IMR-90 (cell line): ENCODE data around the gene FAF1. TPM values are rescaled to one million over a fixed set of nuclear protein-coding genes. Genes with fewer than 3 reads are reported as not detected.

Experiments
- ATAC-seq: fragments of 200-7000 bp; cut with Tn5 transposase; 2 replicates; pipeline ENCODE4 v1.9.1; 2020; ENCODE audit warnings: low read depth, mild to moderate bottlenecking, moderate library complexity
- BruUV-seq: library from RNA; stranded (reverse); fragments of 400-500 nt; replicated peaks from 2 replicates; lab custom pipeline; 2021; lab: Mats Ljungman, UMichigan
- CTCF ChIA-PET: fragments of 300-600 bp; formaldehyde crosslinking; extraction: SDS; loops from one replicate; lab custom pipeline; 2021; ENCODE audit warnings: antibody characterized with exemption; lab: Yijun Ruan, JAX
- POLR2A ChIA-PET: fragments of 300-600 bp; sonication (Branson Sonifier 250); formaldehyde crosslinking; loops from one replicate; lab custom pipeline; 2022; ENCODE audit warnings: antibody characterized with exemption; ENCODE audit not compliant: unreplicated experiment; lab: Charles Lee
- DNase-seq: peaks from one replicate; pipeline ENCODE4 v3.0.0; 2013
- H2AFZ ChIP-seq: replicated peaks from 2 replicates; pipeline ENCODE3; 2013; ENCODE audit warnings: low read length, mild to moderate bottlenecking; ENCODE audit not compliant: poor library complexity
- H2AK5ac ChIP-seq: 2 replicates; pipeline ENCODE4 v1.6.1; 2013; ENCODE audit warnings: low read depth, low read length, inconsistent platforms
- H2AK9ac ChIP-seq: replicated peaks from 2 replicates; pipeline ENCODE3; 2013; ENCODE audit warnings: mild to moderate bottlenecking, low read depth, low read length, moderate library complexity; ENCODE audit not compliant: poor library complexity
- H2BK120ac ChIP-seq: 2 replicates; pipeline ENCODE4 v1.6.1; 2013; ENCODE audit warnings: low read depth, low read length, inconsistent platforms
- H2BK15ac ChIP-seq: 3 replicates; pipeline ENCODE4 v1.6.1; 2013; ENCODE audit warnings: low read depth, low read length, inconsistent platforms
- H2BK20ac ChIP-seq: 2 replicates; pipeline ENCODE4 v1.6.1; 2013; ENCODE audit warnings: low read depth, mild to moderate bottlenecking, inconsistent platforms, low read length, moderate library complexity
- H2BK5ac ChIP-seq: 2 replicates; pipeline ENCODE4 v1.6.1; 2013; ENCODE audit warnings: mild to moderate bottlenecking, low read depth, low read length, inconsistent platforms; ENCODE audit not compliant: poor library complexity, severe bottlenecking
- H3K14ac ChIP-seq: replicated peaks from 2 replicates; pipeline ENCODE4 v1.6.1; 2013; ENCODE audit warnings: low read depth, low read length, inconsistent platforms
- H3K18ac ChIP-seq: 2 replicates; pipeline ENCODE4 v1.6.1; 2013; ENCODE audit warnings: low read depth, low read length, control low read depth
- H3K23ac ChIP-seq: 2 replicates; pipeline ENCODE4 v1.6.1; 2013; ENCODE audit warnings: low read depth, low read length, inconsistent platforms
- H3K27ac ChIP-seq: 2 replicates; pipeline ENCODE4 v1.5.1; 2013; ENCODE audit warnings: mild to moderate bottlenecking, control low read depth, low read length; ENCODE audit not compliant: insufficient read depth
- H3K27me3 ChIP-seq: 2 replicates; pipeline ENCODE4 v1.6.1; 2013; ENCODE audit warnings: low read length; ENCODE audit not compliant: control insufficient read depth, insufficient read depth
- H3K36me3 ChIP-seq: 2 replicates; pipeline ENCODE4 v1.6.1; 2013; ENCODE audit warnings: low read length, mixed read lengths; ENCODE audit not compliant: control insufficient read depth, insufficient read depth
- H3K4ac ChIP-seq: 2 replicates; pipeline ENCODE4 v1.6.1; 2013; ENCODE audit warnings: low read depth, low read length, inconsistent platforms
- H3K4me1 ChIP-seq: 2 replicates; pipeline ENCODE4 v1.6.1; 2013; ENCODE audit warnings: low read length, mixed read lengths; ENCODE audit not compliant: control insufficient read depth, insufficient read depth
- H3K4me2 ChIP-seq: 2 replicates; pipeline ENCODE4 v1.6.1; 2013; ENCODE audit warnings: low read depth, mild to moderate bottlenecking, control low read depth, low read length, moderate library complexity
- H3K4me3 ChIP-seq: 2 replicates; pipeline ENCODE4 v1.5.1; 2013; ENCODE audit warnings: low read depth, mild to moderate bottlenecking, control low read depth, low read length, moderate library complexity; ENCODE audit not compliant: insufficient read depth
- H3K56ac ChIP-seq: 2 replicates; pipeline ENCODE4 v1.6.1; 2013; ENCODE audit warnings: low read length, inconsistent platforms; ENCODE audit not compliant: insufficient read depth; ENCODE audit errors: extremely low read depth
- H3K79me1 ChIP-seq, 2 experiments: 2 replicates each; pipeline ENCODE4 v1.6.1; 2013; ENCODE audit warnings: low read length in 2 of 2, inconsistent platforms in 1 of 2, low read depth in 1 of 2
- H3K9ac ChIP-seq: 2 replicates; pipeline ENCODE4 v1.6.1; 2013; ENCODE audit warnings: low read depth, low read length, control low read depth
- H3K9me1 ChIP-seq: 2 replicates; pipeline ENCODE4 v1.6.1; 2013; ENCODE audit warnings: low read length, inconsistent platforms; ENCODE audit not compliant: insufficient read depth
- H3K9me3 ChIP-seq: 2 replicates; pipeline ENCODE4 v1.6.1; 2013; ENCODE audit warnings: low read length; ENCODE audit not compliant: control insufficient read depth, insufficient read depth
- H4K20me1 ChIP-seq: 2 replicates; pipeline ENCODE4 v1.6.1; 2013; ENCODE audit warnings: low read length, inconsistent platforms; ENCODE audit not compliant: insufficient read depth
- H4K5ac ChIP-seq: 2 replicates; pipeline ENCODE4 v1.6.1; 2013; ENCODE audit warnings: mild to moderate bottlenecking, low read depth, low read length, control low read depth
- H4K8ac ChIP-seq, 2 experiments: 2 replicates each; pipeline ENCODE4 v1.6.1; 2013; ENCODE audit warnings: low read depth in 2 of 2, low read length in 2 of 2, control low read depth in 1 of 2, inconsistent platforms in 1 of 2
- H4K91ac ChIP-seq: 2 replicates; pipeline ENCODE4 v1.6.1; 2013; ENCODE audit warnings: low read depth, low read length, inconsistent platforms; ENCODE audit not compliant: insufficient read depth
- CEBPB ChIP-seq: IDR thresholded peaks from 2 replicates; pipeline ENCODE4 v1.6.1; 2012; ENCODE audit warnings: low read depth, low read length, improper control_type of control experiment
- CHD1 ChIP-seq: IDR thresholded peaks from 2 replicates; pipeline ENCODE4 v1.6.1; 2012; ENCODE audit warnings: low read depth, low read length, improper control_type of control experiment
- CTCF ChIP-seq: conservative IDR thresholded peaks from 2 replicates; pipeline ENCODE4 v1.5.1; 2012; ENCODE audit warnings: mild to moderate bottlenecking, low read depth, low read length, improper control_type of control experiment
- MAFK ChIP-seq: IDR thresholded peaks from 2 replicates; pipeline ENCODE4 v1.6.1; 2012; ENCODE audit warnings: low read depth, low read length, improper control_type of control experiment
- MXI1 ChIP-seq: IDR thresholded peaks from 2 replicates; pipeline ENCODE4 v1.6.1; 2012; ENCODE audit warnings: low read depth, mild to moderate bottlenecking, low read length, moderate library complexity, borderline replicate concordance
- NFE2L2 ChIP-seq: fragments of 150-350 bp; IDR thresholded peaks from 2 replicates; pipeline ENCODE4 v1.6.1; 2016; ENCODE audit warnings: low read depth, mild to moderate bottlenecking, low read length
- POLR2A ChIP-seq: IDR thresholded peaks from 2 replicates; pipeline ENCODE4 v1.6.1; 2012; ENCODE audit warnings: mild to moderate bottlenecking, low read depth, low read length
- RAD21 ChIP-seq: IDR thresholded peaks from 2 replicates; pipeline ENCODE4 v1.6.1; 2012; ENCODE audit warnings: low read length, improper control_type of control experiment
- RCOR1 ChIP-seq: IDR thresholded peaks from 2 replicates; pipeline ENCODE4 v1.6.1; 2012; ENCODE audit warnings: mild to moderate bottlenecking, low read length, improper control_type of control experiment; ENCODE audit not compliant: insufficient replicate concordance
- RFX5 ChIP-seq: IDR thresholded peaks from 2 replicates; pipeline ENCODE4 v1.8.0; 2012; ENCODE audit warnings: low read depth, mild to moderate bottlenecking, low read length, moderate library complexity
- WGBS, 2 experiments: methylation state at CpG; one replicate each; pipeline versions ENCODE4 v1.1.5 to v1.1.7; 2013; ENCODE audit warnings: missing lambda C conversion rate in 2 of 2; ENCODE audit not compliant: insufficient read length in 1 of 2; ENCODE audit errors: extremely low coverage in 2 of 2; 5-methylcytosine and 5-hydroxymethylcytosine counted together
- dilution Hi-C: fragments of 300-500 bp; cut with HindIII; formaldehyde crosslinking; loops from one replicate; pipeline ENCODE4 v1.14.3; 2018; ENCODE audit warnings: low sequenced_read_pairs; ENCODE audit not compliant: unreplicated experiment
- in situ Hi-C: fragments of 300-500 bp; cut with MboI; formaldehyde crosslinking; loops from 3 replicates; pipeline ENCODE4 v1.14.3; 2019; ENCODE audit warnings: low sequenced_read_pairs, inconsistent platforms, mixed read lengths
- intact Hi-C: fragments of 100-400 bp; cut with micrococcal nuclease; formaldehyde crosslinking; loops from 2 replicates; pipeline ENCODE4 v1.10.0; 2022
- polyA plus RNA-seq, 3 experiments: library from polyadenylated mRNA; depleted of rRNA; stranded (reverse); fragments of >200 nt; gene quantifications; 2 replicates each; pipeline ENCODE4 v1.2.3, GENCODE V29; 2012; ENCODE audit warnings: low replicate concordance in 1 of 3
- total RNA-seq: library from RNA; depleted of rRNA; stranded (reverse); fragments of >200 nt; gene quantifications from 2 replicates; pipeline ENCODE4 v1.2.3, GENCODE V29; 2012

The FAF1 gene
- total and polyA plus RNA-seq, 2 of the 4 experiments (the other 2 are of a cell fraction) = 18.8 to 72.9 TPM

GRCh38 chr1:50976111-50976889 is 16.2 kb upstream of the FAF1 start (continued):
- no peak for TF ChIP-seq RAD21

- DNase-seq (no peak), ATAC-seq (no peak)
- H3K4me3 ChIP-seq = no peak overlapping the region
- ChIA-PET CTCF (no interaction called here), POLR2A (no interaction called here)
- TF ChIP-seq MXI1 = no peak
- TF ChIP-seq MAFK = no peak
- no peak for TF ChIP-seq CHD1
- TF ChIP-seq CEBPB = no peak
- TF ChIP-seq NFE2L2 = no peak
- no peak for TF ChIP-seq RCOR1
- no peak for TF ChIP-seq CTCF
- no peak for TF ChIP-seq POLR2A
- no peak for TF ChIP-seq RFX5
- H4K91ac ChIP-seq = no peak overlapping the region
- H2AFZ ChIP-seq = no peak overlapping the region
- no peaks in the 10 kb centered on the region; the same call in 1 of the 2 replicates for H3K36me3 ChIP-seq
- H3K9me1 ChIP-seq = peaks cover 2% of the 10 kb centered on the region; the same call in 1 of the 2 replicates
- H2BK120ac ChIP-seq = no peak overlapping the region
- in situ Hi-C loops = no loop called here
- no TSS peak for BruUV-seq
- no CpG with 5 or more reads among the region's 1 CpG for WGBS, 2 experiments
- no peaks in the 10 kb centered on the region for H3K27me3 ChIP-seq
- H3K18ac ChIP-seq = no peak overlapping the region
- no peak overlapping the region for H3K27ac ChIP-seq
- H2BK20ac ChIP-seq = no peak overlapping the region
- H3K9me3 ChIP-seq = no peaks in the 10 kb centered on the region
- H3K4me2 ChIP-seq = no peak overlapping the region
- H3K79me1 ChIP-seq = peaks cover 3 to 26% of the 10 kb centered on the region in 2 experiments; a peak in 3 of 4 replicates
- dilution Hi-C loops = no loop called here
- no peak overlapping the region for H3K4ac ChIP-seq
- no peak overlapping the region for H2BK15ac ChIP-seq
- no peak overlapping the region for H2BK5ac ChIP-seq
- 0 out of 4 replicates have a peak overlapping the region, but pooled peaks of 1 of the 2 experiments have one; percentile 30 for H4K8ac ChIP-seq
- H3K4me1 ChIP-seq = peaks cover 6% of the 10 kb centered on the region; the same call in 1 of the 2 replicates
- H3K14ac ChIP-seq = no peak overlapping the region
- H3K9ac ChIP-seq = no peak overlapping the region
- H4K20me1 ChIP-seq = no peaks in the 10 kb centered on the region
- intact Hi-C loops = loop anchor here (10.0 kb wide), 1 partner anchor 319 kb away; no protein-coding TSS in a partner anchor
- H2AK9ac ChIP-seq = no peak overlapping the region
- no peak overlapping the region for H2AK5ac ChIP-seq
- no peak overlapping the region for H4K5ac ChIP-seq
- no peak overlapping the region for H3K56ac ChIP-seq
- H3K23ac ChIP-seq = peak overlapping the region; percentile 59; the same call in 1 of the 2 replicates
Observed at GRCh38 chr1:50975436-50975835, 15.4 kb upstream of the FAF1 start.
